A549 (cell line): ENCODE data around the gene HIC1. TPM values are rescaled to one million over a fixed set of nuclear protein-coding genes. Genes with fewer than 3 reads are reported as not detected.

Source experiments
- ATAC-seq, 2 experiments: fragments of 200-7000 bp in 1 of 2; fragments of >200 bp in 1 of 2; cut with Nextera tagmentation in 1 of 2; cut with Tn5 transposase in 1 of 2; 3 replicates each; pipeline versions ENCODE4 v1.8.0 to v1.9.1; 2018 to 2020; ENCODE audit warnings: mild to moderate bottlenecking in 1 of 2, moderate library complexity in 1 of 2
- CTCF ChIA-PET: fragments of 300-600 bp; sonication (Branson Sonifier 250); formaldehyde crosslinking; extraction: SDS; loops from one replicate; lab custom pipeline; 2021; ENCODE audit warnings: antibody characterized with exemption, inconsistent platforms; lab: Yijun Ruan, JAX
- POLR2A ChIA-PET: fragments of 350-600 bp; formaldehyde crosslinking; extraction: SDS; loops from one replicate; lab custom pipeline; 2021; ENCODE audit warnings: antibody characterized with exemption, inconsistent platforms; lab: Yijun Ruan, JAX
- DNase-seq, 2 experiments: peaks; one replicate each; pipeline versions ENCODE4 v3.0.0 to v3.0.0-alpha.2; 2011 to 2016; ENCODE audit warnings: low read depth in 1 of 2, low spot score in 1 of 2
- FAIRE-seq: peaks from 2 replicates; lab custom pipeline; 2011; peaks lifted over from hg19 to GRCh38; lab: Jason Lieb, UNC
- H3K27ac ChIP-seq, 2 experiments: fragments of >200 bp; sonication (Bioruptor Twin); formaldehyde crosslinking; 3 replicates each; pipeline ENCODE4 v1.5.1; 2016 to 2017
- H3K4me1 ChIP-seq: fragments of >200 bp; sonication (Bioruptor Twin); formaldehyde crosslinking; 3 replicates; pipeline ENCODE4 v1.6.1; 2016
- H3K4me2 ChIP-seq: fragments of >200 bp; sonication (Bioruptor Twin); formaldehyde crosslinking; 3 replicates; pipeline ENCODE4 v1.6.1; 2016
- H3K4me3 ChIP-seq: fragments of >200 bp; sonication (Bioruptor Twin); formaldehyde crosslinking; 3 replicates; pipeline ENCODE4 v1.5.1; 2016
- H3K9me3 ChIP-seq: fragments of >200 bp; sonication (Bioruptor Twin); formaldehyde crosslinking; 3 replicates; pipeline ENCODE4 v1.6.1; 2016
- BCL3 ChIP-seq: fragments of >200 bp; sonication (Bioruptor Twin); formaldehyde crosslinking; IDR thresholded peaks from 3 replicates; pipeline ENCODE4 v1.6.1; 2016
- CBX8 ChIP-seq: fragments of 200-600 bp; sonication (generic); IDR thresholded peaks from 2 replicates; pipeline ENCODE4 v1.6.1; 2016
- EHF ChIP-seq: fragments of 250-450 bp; sonication (Bioruptor Pico); IDR thresholded peaks from 2 replicates; pipeline ENCODE4 v1.5.0; 2020; ENCODE audit warnings: mild to moderate bottlenecking
- EHMT2 ChIP-seq: fragments of 200-600 bp; sonication (generic); IDR thresholded peaks from 2 replicates; pipeline ENCODE4 v1.6.1; 2016; ENCODE audit warnings: antibody characterized with exemption, low read depth, mild to moderate bottlenecking, moderate library complexity
- EP300 ChIP-seq, 2 experiments: fragments of >200 bp; sonication (Bioruptor Twin); formaldehyde crosslinking; IDR thresholded peaks; 2 replicates in 1 of 2; 3 replicates in 1 of 2; pipeline ENCODE4 v1.6.1; 2016 to 2017
- FOSL2 ChIP-seq, 2 experiments: fragments of 450-650 bp in 1 of 2; fragments of >200 bp in 1 of 2; sonication (Bioruptor Twin) in 1 of 2; formaldehyde crosslinking; IDR thresholded peaks; 2 replicates each; pipeline versions ENCODE4 v1.5.0 to v1.6.1; 2016 to 2020; ENCODE audit warnings: mild to moderate bottlenecking in 1 of 2, moderate library complexity in 1 of 2
- HDAC2 ChIP-seq: fragments of 200-600 bp; sonication (generic); IDR thresholded peaks from 2 replicates; pipeline ENCODE4 v1.6.1; 2016
- JUNB ChIP-seq: fragments of >200 bp; sonication (Bioruptor Twin); formaldehyde crosslinking; IDR thresholded peaks from 2 replicates; pipeline ENCODE4 v1.6.1; 2016
- MAZ ChIP-seq: fragments of 150-350 bp; IDR thresholded peaks from 2 replicates; pipeline ENCODE4 v1.6.1; 2014; ENCODE audit warnings: antibody characterized with exemption, low read depth, low read length, borderline replicate concordance
- NPAS2 ChIP-seq: fragments of 250-450 bp; sonication (Bioruptor Pico); IDR thresholded peaks from 2 replicates; pipeline ENCODE4 v1.8.0; 2022; ENCODE audit warnings: mild to moderate bottlenecking, moderate library complexity, borderline replicate concordance
- PHF8 ChIP-seq: fragments of 200-600 bp; sonication (generic); IDR thresholded peaks from 2 replicates; pipeline ENCODE4 v1.6.1; 2016; ENCODE audit warnings: low read depth, mild to moderate bottlenecking, antibody characterized with exemption, moderate library complexity, borderline replicate concordance
- RAD21 ChIP-seq, 2 experiments: fragments of >200 bp in 1 of 2; sonication (Bioruptor Twin) in 1 of 2; formaldehyde crosslinking in 1 of 2; IDR thresholded peaks in 1 of 2; conservative IDR thresholded peaks in 1 of 2; 2 replicates in 1 of 2; 3 replicates in 1 of 2; pipeline ENCODE4 v1.6.1; 2012 to 2018; ENCODE audit warnings: inconsistent platforms in 1 of 2
- REST ChIP-seq: fragments of 200-600 bp; sonication (generic); IDR thresholded peaks from 2 replicates; pipeline ENCODE4 v1.6.1; 2016; ENCODE audit warnings: antibody characterized with exemption, mild to moderate bottlenecking, moderate library complexity
- RFX5 ChIP-seq: fragments of 450-650 bp; IDR thresholded peaks from 2 replicates; pipeline ENCODE4 v1.7.1; 2014; ENCODE audit warnings: antibody characterized with exemption, mild to moderate bottlenecking, moderate library complexity
- RNF2 ChIP-seq: fragments of 200-600 bp; sonication (generic); IDR thresholded peaks from 2 replicates; pipeline ENCODE4 v1.6.1; 2016; ENCODE audit warnings: low read depth, mild to moderate bottlenecking, antibody characterized with exemption, moderate library complexity, borderline replicate concordance
- SMC3 ChIP-seq: fragments of >200 bp; sonication (Bioruptor Twin); formaldehyde crosslinking; IDR thresholded peaks from 3 replicates; pipeline ENCODE4 v1.6.1; 2018; ENCODE audit warnings: inconsistent platforms
- TFCP2L1 ChIP-seq: fragments of 250-450 bp; sonication (Bioruptor Pico); IDR thresholded peaks from 2 replicates; pipeline ENCODE4 v1.5.0; 2021; ENCODE audit warnings: mild to moderate bottlenecking
- WGBS: methylation state at CpG from one replicate; pipeline ENCODE4 v1.1.6; 2017; ENCODE audit errors: missing lambda C conversion rate; 5-methylcytosine and 5-hydroxymethylcytosine counted together
- polyA plus RNA-seq, 4 experiments: library from polyadenylated mRNA; depleted of rRNA in 3 of 4; stranded (reverse); fragments of >200 nt; fragmentation: RNase III in 1 of 4; extraction: RNeasy Plus Mini Kit Qiagen cat#74134 plus additional on column Dnase treatment in 1 of 4; gene quantifications; 2 replicates in 3 of 4; 3 replicates in 1 of 4; pipeline ENCODE4 v1.2.3, GENCODE V29; 2011 to 2017
- TF ChIP-seq, protein P1 (sequence below): fragments of >200 bp; sonication (Bioruptor Twin); formaldehyde crosslinking; IDR thresholded peaks from 3 replicates; pipeline ENCODE4 v1.5.1; 2016
- TF ChIP-seq, protein P2 (sequence below): fragments of >200 bp; sonication (Bioruptor Twin); formaldehyde crosslinking; IDR thresholded peaks from 2 replicates; pipeline ENCODE4 v1.6.1; 2016

The HIC1 gene
- polyA plus RNA-seq, 2 of the 4 experiments (the other 2 are of a cell fraction), result 0.13 to 1.3 TPM

DNA sequence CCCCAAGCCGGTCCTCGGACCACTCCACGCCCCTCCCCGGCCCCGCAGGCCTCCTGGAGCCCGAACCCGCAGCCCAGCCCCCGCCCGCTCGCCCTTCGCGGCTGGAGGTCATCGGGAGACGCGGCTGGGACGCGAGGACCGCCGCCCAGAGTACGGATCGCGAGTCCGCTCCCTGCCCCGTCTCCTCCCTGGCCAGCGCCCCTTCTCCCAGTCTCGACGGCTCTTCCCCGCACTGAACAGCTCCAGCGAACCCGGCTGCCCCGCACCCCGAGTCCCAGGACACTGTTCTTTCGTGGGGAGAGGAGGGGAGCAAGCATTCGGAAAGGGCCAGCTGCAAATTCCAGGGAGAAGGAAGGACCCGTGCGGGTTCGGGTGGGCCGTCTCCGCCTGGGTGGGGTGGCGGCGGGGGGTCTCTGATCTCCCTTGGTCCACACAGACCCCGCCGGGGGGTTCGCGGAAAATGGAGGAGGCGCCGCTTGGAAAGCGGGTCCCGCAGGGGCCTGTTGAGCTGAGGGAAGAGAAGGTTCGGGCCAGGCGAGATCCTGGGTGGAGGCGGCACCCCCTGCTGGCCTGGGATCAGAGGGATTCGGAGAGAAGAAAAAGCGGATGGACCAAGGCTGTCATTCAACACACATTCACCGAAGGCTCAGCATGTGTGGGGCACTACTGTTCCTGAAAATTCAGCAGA is 29.1 kb upstream of the HIC1 start:
- TF ChIP-seq EHF (CRISPR knock-in tag), result no peak
- no peak for TF ChIP-seq HDAC2
- no peak for TF ChIP-seq MAZ
- TF ChIP-seq PHF8, result no peak
- TF ChIP-seq, protein P1, sequence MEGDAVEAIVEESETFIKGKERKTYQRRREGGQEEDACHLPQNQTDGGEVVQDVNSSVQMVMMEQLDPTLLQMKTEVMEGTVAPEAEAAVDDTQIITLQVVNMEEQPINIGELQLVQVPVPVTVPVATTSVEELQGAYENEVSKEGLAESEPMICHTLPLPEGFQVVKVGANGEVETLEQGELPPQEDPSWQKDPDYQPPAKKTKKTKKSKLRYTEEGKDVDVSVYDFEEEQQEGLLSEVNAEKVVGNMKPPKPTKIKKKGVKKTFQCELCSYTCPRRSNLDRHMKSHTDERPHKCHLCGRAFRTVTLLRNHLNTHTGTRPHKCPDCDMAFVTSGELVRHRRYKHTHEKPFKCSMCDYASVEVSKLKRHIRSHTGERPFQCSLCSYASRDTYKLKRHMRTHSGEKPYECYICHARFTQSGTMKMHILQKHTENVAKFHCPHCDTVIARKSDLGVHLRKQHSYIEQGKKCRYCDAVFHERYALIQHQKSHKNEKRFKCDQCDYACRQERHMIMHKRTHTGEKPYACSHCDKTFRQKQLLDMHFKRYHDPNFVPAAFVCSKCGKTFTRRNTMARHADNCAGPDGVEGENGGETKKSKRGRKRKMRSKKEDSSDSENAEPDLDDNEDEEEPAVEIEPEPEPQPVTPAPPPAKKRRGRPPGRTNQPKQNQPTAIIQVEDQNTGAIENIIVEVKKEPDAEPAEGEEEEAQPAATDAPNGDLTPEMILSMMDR, result peak; percentile 90
- no peak for TF ChIP-seq EHMT2
- peak; percentile 70; the same call in 1 of the 2 replicates for TF ChIP-seq RNF2
- TF ChIP-seq RAD21 (conservative IDR thresholded peaks at IDR 0.05 in 1 of 2, IDR thresholded peaks at IDR 0.05 in 1 of 2), result peak; percentile 94
- TF ChIP-seq REST, result no peak
- no peak for TF ChIP-seq TFCP2L1 (CRISPR knock-in tag)
- no peak for TF ChIP-seq CBX8
- no peak for TF ChIP-seq JUNB
- TF ChIP-seq SMC3, result peak; percentile 97
- TF ChIP-seq, protein P2, sequence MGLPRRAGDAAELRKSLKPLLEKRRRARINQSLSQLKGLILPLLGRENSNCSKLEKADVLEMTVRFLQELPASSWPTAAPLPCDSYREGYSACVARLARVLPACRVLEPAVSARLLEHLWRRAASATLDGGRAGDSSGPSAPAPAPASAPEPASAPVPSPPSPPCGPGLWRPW, result no peak
- no peak for TF ChIP-seq FOSL2 (IDR thresholded peaks at IDR 0.05)
- TF ChIP-seq FOSL2 (CRISPR knock-in tag; IDR thresholded peaks at IDR 0.05), result no peak
- no peak for TF ChIP-seq EP300 (IDR thresholded peaks at IDR 0.05)
- TF ChIP-seq BCL3, result no peak
- TF ChIP-seq RFX5, result no peak
- no peak for TF ChIP-seq NPAS2 (CRISPR knock-in tag)
- H3K9me3 ChIP-seq, result no peaks in the 10 kb centered on the region
- peaks cover 15% of the 10 kb centered on the region for H3K4me1 ChIP-seq
- CTCF ChIA-PET, result interaction anchor here (0.6 to 17.0 kb wide), 58 partner anchors 8 to 767 kb away, joined by 3 to 420 read pairs (median 6); partner anchors contain the start of genes OVCA2, RILP, RPA1 and TRARG1
- 2% methylated on average over 37 of the region's 55 CpGs for WGBS
- POLR2A ChIA-PET, result interaction anchor here (0.6 to 3.3 kb wide), 4 partner anchors 27 to 1319 kb away, joined by 3 to 23 read pairs (median 10); no protein-coding TSS in a partner anchor
- no peak for FAIRE-seq
- ATAC-seq, result peak; percentile 50 to 68
- H3K4me3 ChIP-seq, result peak overlapping the region; percentile 43
- peak overlapping the region; percentile 25 to 78; a peak in 5 of 6 replicates for H3K27ac ChIP-seq
- DNase-seq, result peak; percentile 84 to 97
- peak overlapping the region; percentile 96 for H3K4me2 ChIP-seq
